ENCODE results near the gene GFI1. TPM values are rescaled to one million over a fixed set of nuclear protein-coding genes. Genes with fewer than 3 reads are reported as not detected.
"Not testable (repeated sequence)": the region's sequence is repeated elsewhere in the genome, so short reads cannot be mapped to it uniquely, and the experiment has no call there.

Gene GFI1
- 0.34 to 0.58 TPM (median 0.41 TPM) in 3 replicates for total RNA-seq

DNA sequence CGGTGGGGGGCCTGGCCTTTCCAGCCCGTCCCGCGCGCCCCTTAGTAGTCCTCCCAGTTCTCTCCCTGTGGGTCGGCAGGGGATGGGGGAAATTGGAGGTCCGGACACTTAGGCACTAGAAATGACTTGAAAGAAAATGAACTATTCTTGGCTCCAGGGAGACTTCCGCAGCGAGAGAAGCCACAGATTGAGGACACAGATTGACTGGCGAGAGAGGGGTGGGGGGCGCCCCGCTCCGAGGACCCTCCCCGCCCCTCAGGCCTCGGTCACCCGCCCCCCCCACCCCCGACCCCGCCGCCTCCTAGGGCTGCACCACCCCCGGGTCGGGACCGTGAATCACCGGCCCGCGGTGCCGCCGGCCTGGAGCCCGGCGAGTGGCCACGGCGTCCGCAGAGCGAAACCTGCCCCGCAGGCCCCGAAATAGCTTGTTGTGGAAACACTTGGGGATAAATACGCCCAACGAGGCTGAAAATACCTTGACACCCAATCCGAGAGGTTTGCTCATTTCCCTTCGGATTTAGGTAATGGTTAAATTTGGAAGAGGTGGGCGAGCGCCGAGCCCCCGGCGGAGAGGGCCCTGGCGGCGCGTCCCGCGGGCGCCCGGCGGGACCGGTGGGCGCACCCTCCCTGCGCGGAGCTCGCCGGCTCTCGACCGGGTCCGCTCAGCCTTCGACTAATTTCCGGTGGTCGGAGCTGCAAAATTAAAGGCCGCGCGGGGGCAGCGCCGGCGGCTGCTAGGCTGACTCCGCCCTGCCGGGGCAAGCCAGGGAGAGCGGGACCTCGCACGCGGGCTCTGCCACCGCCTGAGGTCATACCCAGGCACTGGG is at the start of gene GFI1:
GFI1 (minus strand) TSS at position 675 of the 827 bp plus-strand sequence. CDS start 3,438 bp downstream, outside the sequence.
- Mint-ChIP-seq H3K4me3 (peak within 1 kb of the TSS; percentile 70), H3K4me1 (peaks cover 34% of the 10 kb centered on the region), H3K36me3 (no peaks in the 10 kb centered on the region), H3K9me3 (no peaks in the 10 kb centered on the region), H3K27ac (no peak within 1 kb of the TSS), H3K27me3 (ENCODE audit: low read depth) (peaks cover 90% of the 10 kb centered on the region)
- TF ChIP-seq, protein P1, sequence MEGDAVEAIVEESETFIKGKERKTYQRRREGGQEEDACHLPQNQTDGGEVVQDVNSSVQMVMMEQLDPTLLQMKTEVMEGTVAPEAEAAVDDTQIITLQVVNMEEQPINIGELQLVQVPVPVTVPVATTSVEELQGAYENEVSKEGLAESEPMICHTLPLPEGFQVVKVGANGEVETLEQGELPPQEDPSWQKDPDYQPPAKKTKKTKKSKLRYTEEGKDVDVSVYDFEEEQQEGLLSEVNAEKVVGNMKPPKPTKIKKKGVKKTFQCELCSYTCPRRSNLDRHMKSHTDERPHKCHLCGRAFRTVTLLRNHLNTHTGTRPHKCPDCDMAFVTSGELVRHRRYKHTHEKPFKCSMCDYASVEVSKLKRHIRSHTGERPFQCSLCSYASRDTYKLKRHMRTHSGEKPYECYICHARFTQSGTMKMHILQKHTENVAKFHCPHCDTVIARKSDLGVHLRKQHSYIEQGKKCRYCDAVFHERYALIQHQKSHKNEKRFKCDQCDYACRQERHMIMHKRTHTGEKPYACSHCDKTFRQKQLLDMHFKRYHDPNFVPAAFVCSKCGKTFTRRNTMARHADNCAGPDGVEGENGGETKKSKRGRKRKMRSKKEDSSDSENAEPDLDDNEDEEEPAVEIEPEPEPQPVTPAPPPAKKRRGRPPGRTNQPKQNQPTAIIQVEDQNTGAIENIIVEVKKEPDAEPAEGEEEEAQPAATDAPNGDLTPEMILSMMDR (IDR thresholded peaks at IDR 0.05; ENCODE audit: unreplicated experiment) = no peak
- peak in 1 of 2 experiments; percentile 43 for DNase-seq (ENCODE audit: low spot score in 2 of 2, unreplicated experiment in 2 of 2)

DNA sequence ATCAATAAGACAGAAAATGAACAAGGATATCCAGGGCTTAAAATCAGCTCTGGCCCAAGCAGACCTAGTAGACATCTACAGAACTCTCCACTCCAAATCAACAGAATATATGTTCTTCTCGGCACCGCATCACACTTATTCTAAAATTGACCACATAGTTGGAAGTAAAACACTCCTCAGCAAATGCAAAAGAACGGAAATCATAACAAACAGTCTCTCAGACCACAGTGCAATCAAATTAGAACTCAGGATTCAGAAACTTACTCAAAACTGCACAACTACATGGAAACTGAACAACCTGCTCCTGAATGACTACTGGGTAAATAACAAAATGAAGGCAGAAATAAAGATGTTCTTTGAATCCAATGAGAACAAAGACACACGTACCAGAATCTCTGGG is 45.6 kb upstream of the GFI1 start:
- Mint-ChIP-seq H3K9me3 (peaks cover 31% of the 10 kb centered on the region), H3K4me1 (peaks cover 14% of the 10 kb centered on the region), H3K36me3 (peaks cover 30% of the 10 kb centered on the region)
- H3K4me3 Mint-ChIP-seq; DNase-seq (ENCODE audit: low spot score in 2 of 2, unreplicated experiment in 2 of 2); H3K27me3 Mint-ChIP-seq (ENCODE audit: low read depth); H3K27ac Mint-ChIP-seq: not testable (repeated sequence)

DNA sequence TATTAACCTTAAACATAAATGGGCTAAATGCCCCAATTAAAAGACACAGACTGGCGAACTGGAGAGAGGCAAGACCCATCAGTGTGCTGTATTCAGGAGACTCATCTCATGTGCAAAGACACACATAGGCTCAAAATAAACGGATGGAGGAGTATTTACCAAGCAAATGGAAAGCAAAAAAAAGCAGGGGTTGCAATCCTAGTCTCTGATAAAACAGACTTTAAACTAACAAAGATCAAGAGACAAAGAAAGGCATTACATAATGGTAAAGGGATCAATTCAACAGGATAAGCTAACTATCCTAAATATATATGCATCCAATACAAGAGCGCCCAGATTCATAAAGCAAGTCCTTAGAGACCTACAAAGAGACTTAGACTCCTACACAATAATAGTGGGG is 45.2 kb upstream of the GFI1 start:
- not testable (repeated sequence) for DNase-seq (ENCODE audit: low spot score in 2 of 2, unreplicated experiment in 2 of 2); H3K27me3 Mint-ChIP-seq (ENCODE audit: low read depth); H3K4me3 Mint-ChIP-seq; H3K27ac Mint-ChIP-seq
- Mint-ChIP-seq H3K4me1 (peaks cover 12% of the 10 kb centered on the region), H3K9me3 (peaks cover 31% of the 10 kb centered on the region), H3K36me3 (peaks cover 30% of the 10 kb centered on the region)

DNA sequence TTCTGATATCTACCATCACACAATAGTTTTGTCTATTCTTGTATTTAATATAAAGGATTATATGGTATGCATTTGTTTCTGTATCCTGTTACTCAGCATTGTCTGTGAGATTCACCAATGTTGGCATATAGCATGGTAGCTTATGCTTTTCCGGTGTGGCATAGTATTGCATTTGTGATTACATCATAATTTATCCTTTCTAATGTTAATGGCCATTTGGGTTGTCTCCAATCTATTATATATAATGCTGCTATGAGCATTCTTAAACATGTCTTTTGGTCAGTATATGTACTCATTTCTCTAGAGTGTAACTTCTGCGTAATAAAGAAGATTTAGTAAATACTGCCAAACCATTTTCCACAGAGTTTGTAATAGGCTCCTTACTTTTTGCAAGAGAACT is 40.9 kb upstream of the GFI1 start:
- Mint-ChIP-seq H3K4me3 (no peak overlapping the region), H3K36me3 (peaks cover 15% of the 10 kb centered on the region), H3K9me3 (peaks cover 16% of the 10 kb centered on the region), H3K27ac (no peak overlapping the region), H3K27me3 (ENCODE audit: low read depth) (no peaks in the 10 kb centered on the region), H3K4me1 (peaks cover 11% of the 10 kb centered on the region)
- TF ChIP-seq, protein P1 (IDR thresholded peaks at IDR 0.05; ENCODE audit: unreplicated experiment) = no peak
- no peak for DNase-seq (ENCODE audit: low spot score in 2 of 2, unreplicated experiment in 2 of 2)

DNA sequence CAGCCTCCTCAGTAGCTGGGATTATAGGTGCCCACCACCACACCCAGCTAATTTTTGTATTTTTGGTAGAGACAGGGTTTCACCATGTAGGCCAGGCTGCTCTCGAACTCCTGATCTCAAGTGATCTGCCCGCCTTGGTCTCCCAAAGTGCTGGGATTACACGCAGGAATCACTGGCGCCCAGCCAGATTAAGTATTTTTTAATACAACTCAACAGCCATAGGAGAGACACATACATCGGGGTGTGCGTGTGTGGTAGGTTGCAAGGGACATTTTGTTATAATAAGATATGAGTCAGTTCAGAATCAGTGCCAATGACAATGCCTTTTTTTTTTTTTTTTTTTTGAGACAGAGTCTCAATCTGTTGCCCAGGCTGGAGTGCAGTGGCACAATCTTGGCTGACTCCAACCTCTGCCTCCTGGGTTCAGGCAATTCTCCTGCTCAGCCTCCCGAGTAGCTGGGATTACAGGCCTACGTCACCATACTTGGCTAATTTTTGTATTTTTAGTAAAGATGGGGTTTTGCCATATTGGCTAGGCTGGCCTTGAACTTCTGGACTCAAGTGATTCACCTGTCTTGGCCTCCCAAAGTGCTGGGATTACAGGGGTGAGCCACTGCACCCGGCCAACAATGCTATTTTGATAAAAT is 38.3 kb upstream of the GFI1 start:
- not testable (repeated sequence) for DNase-seq (ENCODE audit: low spot score in 2 of 2, unreplicated experiment in 2 of 2); H3K4me1 Mint-ChIP-seq; H3K27me3 Mint-ChIP-seq (ENCODE audit: low read depth); H3K27ac Mint-ChIP-seq; H3K36me3 Mint-ChIP-seq; H3K9me3 Mint-ChIP-seq; H3K4me3 Mint-ChIP-seq

DNA sequence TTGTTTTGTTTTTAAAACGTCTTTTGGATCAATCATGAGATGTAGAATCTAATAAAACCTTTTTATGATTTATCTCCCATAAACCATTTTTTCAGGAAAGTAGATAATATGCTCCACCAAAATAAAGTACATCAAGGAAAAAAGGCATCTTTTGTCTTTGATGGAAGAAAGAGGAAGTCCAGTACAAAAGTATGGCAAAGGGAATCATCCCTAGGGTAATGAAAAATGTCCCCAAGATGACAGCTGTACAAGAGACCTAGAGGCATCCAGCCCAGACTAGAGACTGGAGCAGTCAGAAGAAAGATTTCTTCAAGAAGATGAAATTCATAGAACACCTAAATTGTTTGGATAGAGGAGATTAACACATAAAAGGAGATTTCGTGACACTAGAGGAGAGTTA is 32.3 kb upstream of the GFI1 start:
- Mint-ChIP-seq H3K27ac (no peak overlapping the region), H3K9me3 (peaks cover 6% of the 10 kb centered on the region), H3K4me1 (no peaks in the 10 kb centered on the region), H3K4me3 (no peak overlapping the region), H3K27me3 (ENCODE audit: low read depth) (no peaks in the 10 kb centered on the region), H3K36me3 (peaks cover 15% of the 10 kb centered on the region)
- DNase-seq (ENCODE audit: low spot score in 2 of 2, unreplicated experiment in 2 of 2) = no peak
- TF ChIP-seq, protein P1 (IDR thresholded peaks at IDR 0.05; ENCODE audit: unreplicated experiment) = no peak

DNA sequence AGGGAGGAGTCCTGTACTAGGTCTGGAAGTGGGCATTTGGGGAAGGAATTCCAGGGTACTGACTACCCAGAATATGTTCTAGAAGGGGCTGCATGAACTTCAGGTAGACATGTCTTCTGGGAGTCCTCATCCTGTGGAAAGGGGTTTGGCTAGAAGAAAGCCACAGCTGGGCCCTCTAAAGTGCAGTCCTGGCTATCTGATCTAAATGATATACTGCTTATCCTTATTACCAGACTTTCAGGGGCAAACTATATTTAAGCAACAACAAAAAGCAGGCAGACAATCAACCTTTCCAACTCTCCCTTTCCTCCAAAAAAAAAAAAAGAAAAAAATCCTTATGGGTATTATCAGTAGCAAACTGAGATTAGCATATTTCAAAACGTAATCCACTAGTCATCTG is 29.8 kb upstream of the GFI1 start:
- no peak overlapping the region for H3K27ac Mint-ChIP-seq
- TF ChIP-seq, protein P1 (IDR thresholded peaks at IDR 0.05; ENCODE audit: unreplicated experiment) = no peak

More for the DNA sequence above, 29.8 kb upstream of the GFI1 start:
- no peak for DNase-seq (ENCODE audit: low spot score in 2 of 2, unreplicated experiment in 2 of 2)
- Mint-ChIP-seq H3K27me3 (ENCODE audit: low read depth) (no peaks in the 10 kb centered on the region), H3K36me3 (peaks cover 20% of the 10 kb centered on the region), H3K4me1 (no peaks in the 10 kb centered on the region), H3K9me3 (peaks cover 6% of the 10 kb centered on the region), H3K4me3 (no peak overlapping the region)
